NCI-H2107 treated with DMSO at 0.1 percent for 48 hours (cell line): ENCODE results near the gene MYZAP.

Source experiments
- DNase-seq: peaks from one replicate; lab custom pipeline; 2025; ENCODE audit not compliant: unreplicated experiment; lab: John Stamatoyannopoulos, UW

MYZAP gene

DNA sequence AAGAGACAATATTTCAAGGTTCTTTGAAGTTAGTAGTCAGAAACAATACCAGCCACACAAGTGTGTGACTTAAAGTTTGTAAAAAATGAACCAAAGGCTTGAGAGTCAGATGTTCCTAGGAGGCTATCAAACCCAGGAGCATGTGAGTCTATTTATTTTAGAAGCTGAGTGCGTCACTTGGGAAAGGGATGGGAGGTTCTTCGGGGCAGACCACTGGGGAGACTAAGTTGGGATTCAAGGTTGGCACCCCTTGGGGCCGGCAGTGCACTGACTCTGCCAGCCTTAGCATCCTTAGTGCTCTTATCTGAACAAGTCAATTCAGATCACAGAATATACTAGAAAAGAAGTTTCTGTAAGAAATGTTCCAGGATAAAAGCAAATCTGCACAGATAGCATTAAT lies 64.7 kb downstream of the MYZAP start:
- no peak for DNase-seq

GRCh38 chr15:57657619-57658018 lies 65.9 kb downstream of the MYZAP start:
- no peak for DNase-seq

GRCh38 chr15:57662091-57662744 lies 70.5 kb downstream of the MYZAP start:
- no peak for DNase-seq

- no peak for DNase-seq
Measured at GRCh38 chr15:57662802-57663201, 71.1 kb downstream of the MYZAP start.

- no peak for DNase-seq
Measured at GRCh38 chr15:57663262-57663661, 71.6 kb downstream of the MYZAP start.

DNA sequence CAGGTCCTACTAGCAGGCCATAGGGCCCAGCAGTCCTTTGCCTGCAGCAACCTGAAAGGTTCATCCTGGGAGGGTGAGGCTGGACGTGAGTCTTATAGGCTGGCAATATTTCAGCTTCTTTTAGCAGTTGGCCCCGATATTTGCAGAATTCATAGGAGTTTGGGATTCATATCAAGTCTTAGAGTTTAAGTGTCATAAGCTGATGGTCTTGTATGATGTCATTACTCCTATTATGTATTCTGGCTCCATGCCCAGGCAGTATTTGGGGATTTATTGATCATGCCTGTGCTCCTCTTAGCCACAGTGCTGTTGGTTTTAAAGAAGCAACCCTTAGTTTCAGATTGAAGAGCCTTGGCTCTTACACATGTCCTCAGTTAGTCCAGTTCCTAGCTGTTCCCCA lies 73.5 kb downstream of the MYZAP start:
- DNase-seq: no peak

- DNase-seq: no peak
Measured at GRCh38 chr15:57665939-57666338, 74.2 kb downstream of the MYZAP start.

- DNase-seq: peak; percentile 31
Measured at GRCh38 chr15:57667171-57667849, 75.6 kb downstream of the MYZAP start.

- DNase-seq: no peak
Measured at GRCh38 chr15:57668016-57668415, 76.3 kb downstream of the MYZAP start.

GRCh38 chr15:57671636-57672035 lies 79.9 kb downstream of the MYZAP start:
- DNase-seq: no peak

GRCh38 chr15:57675481-57676181 lies 83.9 kb downstream of the MYZAP start:
- DNase-seq: no peak

GRCh38 chr15:57676585-57676984 lies 84.9 kb downstream of the MYZAP start:
- no peak for DNase-seq

DNA sequence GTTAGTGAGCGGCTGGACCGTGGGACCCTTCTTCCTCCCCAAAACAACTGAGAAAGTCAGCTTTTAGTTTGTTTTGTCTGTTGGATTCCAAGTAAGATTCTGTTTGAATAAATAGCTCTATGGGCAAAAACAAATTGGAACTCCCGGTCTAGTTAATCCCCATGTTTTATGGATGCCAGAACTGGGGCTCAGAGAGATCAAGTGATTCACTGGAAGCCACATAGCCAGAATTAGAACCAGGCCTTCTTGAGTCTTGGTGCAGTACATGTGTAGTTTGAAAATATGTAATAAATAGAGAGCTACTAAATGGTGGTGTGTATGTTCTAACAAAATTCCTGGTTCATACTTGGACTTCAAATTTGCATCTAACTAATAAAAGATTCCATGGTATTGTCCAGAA lies 85.5 kb downstream of the MYZAP start:
- DNase-seq: no peak

GRCh38 chr15:57680021-57680420 lies 88.3 kb downstream of the MYZAP start:
- no peak for DNase-seq

DNA sequence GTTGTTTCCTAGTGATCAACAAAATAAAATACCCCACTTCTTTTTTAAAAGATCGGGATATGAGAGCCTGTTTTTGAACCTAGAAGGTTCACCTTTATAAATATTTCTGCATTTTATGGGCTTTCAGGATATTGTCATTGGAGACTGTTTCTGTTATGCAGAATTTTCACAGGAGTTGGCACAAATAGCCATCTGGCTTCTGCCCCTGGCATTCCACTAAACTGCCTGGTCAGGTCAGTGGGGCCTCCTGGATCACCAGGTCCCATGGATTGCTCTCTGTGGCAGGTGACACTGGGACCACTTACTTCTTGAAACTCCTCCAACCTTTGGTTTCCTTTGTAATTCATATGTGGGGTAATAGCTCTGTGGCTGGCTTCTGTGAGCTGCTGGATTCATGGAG lies 89.3 kb downstream of the MYZAP start:
- DNase-seq: no peak

- DNase-seq: no peak
Measured at GRCh38 chr15:57683481-57683880, 91.8 kb downstream of the MYZAP start.

DNA sequence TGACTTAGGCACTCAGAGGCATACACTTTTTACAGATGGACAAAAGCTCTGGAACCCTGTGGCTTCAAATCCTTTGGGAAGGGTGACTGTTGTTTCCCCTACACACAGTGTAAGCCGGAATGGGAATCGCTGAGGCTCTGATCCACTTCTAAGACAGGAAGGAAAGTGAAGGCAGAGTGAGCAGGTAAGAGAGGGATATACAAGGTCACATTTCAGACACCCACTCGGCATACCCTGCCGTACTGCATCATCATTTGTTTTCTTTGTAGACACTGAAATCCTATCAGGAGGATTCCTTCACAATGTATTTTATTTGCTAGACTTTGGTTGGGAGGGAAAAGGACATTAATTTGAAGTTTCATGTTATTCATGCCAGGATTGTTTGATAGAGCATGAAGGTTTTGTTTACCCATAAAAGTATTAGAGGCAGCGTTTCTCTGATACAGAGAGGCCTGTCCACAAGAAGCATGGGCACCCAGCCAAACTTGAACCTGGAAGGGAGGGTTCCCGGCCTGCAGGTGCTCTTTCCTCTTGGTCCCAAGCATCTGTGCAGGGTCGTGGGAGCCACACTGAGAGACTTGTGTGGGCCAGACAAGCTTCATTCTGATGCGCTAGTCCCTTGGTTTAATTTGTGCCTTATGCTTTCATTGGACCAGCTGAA lies 92.9 kb downstream of the MYZAP start:
- no peak for DNase-seq

DNA sequence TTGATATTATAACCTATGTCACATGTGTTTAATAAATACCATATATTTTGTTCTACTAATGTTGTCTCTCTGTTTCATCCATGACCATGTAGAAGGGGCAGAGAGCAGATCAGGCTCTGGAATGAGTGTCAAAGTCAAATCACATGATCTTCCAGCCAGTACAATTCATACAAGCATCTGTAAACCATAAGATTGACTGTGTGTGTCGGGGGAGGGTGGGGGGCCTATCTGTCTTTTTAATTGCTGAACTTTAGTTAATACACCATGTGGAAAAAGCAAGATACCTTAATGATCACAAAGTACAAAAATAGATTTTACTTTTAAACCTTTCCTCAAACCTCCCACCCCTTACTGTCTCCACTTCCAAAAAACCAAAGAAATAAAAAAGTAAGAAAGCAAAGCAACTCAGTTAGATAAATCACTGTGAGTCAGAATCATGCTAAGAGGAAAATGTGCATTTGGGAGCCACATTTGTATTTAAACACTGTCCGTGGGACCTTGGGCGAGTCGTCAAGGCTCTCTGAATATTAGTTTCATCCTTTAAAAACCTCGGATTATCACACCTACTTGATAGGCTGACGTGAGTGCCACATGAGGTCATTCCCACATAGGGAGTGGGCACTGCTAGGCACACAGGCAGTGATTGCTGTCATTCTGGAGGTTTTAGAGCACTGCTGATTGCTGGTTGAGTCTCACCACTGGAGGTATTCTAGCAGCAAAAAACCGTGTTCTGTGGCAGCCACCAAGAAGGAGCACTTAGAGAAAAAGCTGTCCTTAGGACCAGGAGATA lies 93.8 kb downstream of the MYZAP start:
- DNase-seq: no peak

DNA sequence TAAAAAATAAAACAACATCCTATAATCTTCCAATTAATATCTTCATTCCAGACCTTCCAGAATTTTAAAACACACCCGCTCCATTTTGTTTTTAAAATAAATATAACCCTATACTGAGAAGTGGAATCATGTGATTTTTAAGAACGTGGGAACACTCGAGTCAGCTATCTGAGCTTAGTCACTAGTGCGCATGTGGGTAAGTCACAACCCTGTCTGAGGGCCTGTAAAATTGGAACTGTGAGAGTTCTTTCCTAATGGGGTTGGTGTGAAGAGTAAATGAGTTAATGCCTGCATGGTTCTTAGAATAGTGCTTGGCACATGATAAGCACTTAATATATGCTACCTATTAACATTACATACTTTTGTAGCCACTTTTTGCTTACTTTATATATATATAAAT lies 95.0 kb downstream of the MYZAP start:
- DNase-seq: no peak

DNA sequence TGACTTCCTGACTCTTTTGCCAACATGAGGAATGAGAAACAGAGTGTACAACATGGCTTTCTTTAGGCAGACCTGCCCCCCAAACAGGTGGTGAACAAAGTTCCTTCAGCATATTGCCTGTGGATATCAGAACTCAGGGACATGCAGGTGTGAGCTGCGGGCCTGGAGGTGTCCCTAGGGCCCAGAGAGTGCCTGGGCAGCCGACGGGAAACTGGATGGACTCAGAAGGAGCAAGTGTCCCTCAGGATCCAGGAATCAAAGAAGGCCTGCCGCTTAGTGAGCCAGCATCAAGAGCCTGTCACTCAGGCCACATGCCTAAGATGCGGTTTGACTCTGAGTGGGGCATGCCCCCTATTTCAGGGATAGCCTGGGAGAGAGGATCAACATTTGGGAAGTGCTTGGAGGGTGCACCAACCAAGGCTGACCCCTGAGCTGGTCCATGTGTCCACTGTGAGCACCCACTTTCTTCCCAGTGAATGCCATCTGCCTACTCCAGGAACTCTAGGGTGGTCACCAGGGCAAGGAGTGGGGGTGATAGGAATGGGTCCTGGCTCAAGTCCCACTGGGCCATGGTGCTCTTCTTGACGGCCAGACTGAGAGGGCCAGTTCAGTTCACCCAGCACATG lies 98.8 kb downstream of the MYZAP start:
- no peak for DNase-seq

GRCh38 chr15:57691082-57691481 lies 99.4 kb downstream of the MYZAP start:
- DNase-seq: no peak
